Right ventricle myocardium inferior (tissue), 1 donor: Measurements from ENCODE around the gene SERBP1. TPM values are rescaled to one million over a fixed set of nuclear protein-coding genes. Genes with fewer than 3 reads are reported as not detected.

Experiments used
- ATAC-seq: fragments of 200-7000 bp; cut with Tn5 transposase; one replicate; pipeline ENCODE4 v1.9.1; 2020; ENCODE audit warnings: mild to moderate bottlenecking, moderate library complexity
- DNase-seq: peaks from one replicate; pipeline ENCODE4 v3.0.0; 2021; ENCODE audit errors: missing footprints
- intact Hi-C: fragments of 100-400 bp; cut with DNase I; formaldehyde crosslinking; loops from one replicate; pipeline ENCODE4 v1.11.0; 2022
- long read RNA-seq: library from polyadenylated mRNA; unstranded; transcript quantifications from one replicate; pipeline ENCODE4 v2.0.0, GENCODE V29; 2021
- total RNA-seq: library from RNA; stranded (reverse); fragmentation: NEBNext Ultra II Directional; extraction: Animal tissue kit (Norgen Biotek cat#: 25700); gene quantifications from one replicate; pipeline ENCODE4 v1.2.1, GENCODE V29; 2021
- donor health status: DM: no; HTN: yes; CAD: no; lungs with severe emphysema.

SERBP1 gene
- 123 TPM for total RNA-seq
- long read RNA-seq, full-length matches to known transcripts, result 91 of 98 reads
- long read RNA-seq, partial matches to known transcripts, result 3 of 98 reads
- long read RNA-seq, other reads (novel, unspliced or antisense), result 4 of 98 reads

GRCh38 chr1:67430358-67431155 is at the start of gene SERBP1:
Gene SERBP1 (minus strand): TSS chr1:67430402. CDS start chr1:67430300, 102 bp downstream.
- DNase-seq (peak; percentile 99), ATAC-seq (peak; percentile 99)
- intact Hi-C loops, result loop anchor here (2.0 to 10.0 kb wide), 3 partner anchors 30 to 506 kb away; partner anchors contain the start of genes DNAI4 and MIER1

DNA sequence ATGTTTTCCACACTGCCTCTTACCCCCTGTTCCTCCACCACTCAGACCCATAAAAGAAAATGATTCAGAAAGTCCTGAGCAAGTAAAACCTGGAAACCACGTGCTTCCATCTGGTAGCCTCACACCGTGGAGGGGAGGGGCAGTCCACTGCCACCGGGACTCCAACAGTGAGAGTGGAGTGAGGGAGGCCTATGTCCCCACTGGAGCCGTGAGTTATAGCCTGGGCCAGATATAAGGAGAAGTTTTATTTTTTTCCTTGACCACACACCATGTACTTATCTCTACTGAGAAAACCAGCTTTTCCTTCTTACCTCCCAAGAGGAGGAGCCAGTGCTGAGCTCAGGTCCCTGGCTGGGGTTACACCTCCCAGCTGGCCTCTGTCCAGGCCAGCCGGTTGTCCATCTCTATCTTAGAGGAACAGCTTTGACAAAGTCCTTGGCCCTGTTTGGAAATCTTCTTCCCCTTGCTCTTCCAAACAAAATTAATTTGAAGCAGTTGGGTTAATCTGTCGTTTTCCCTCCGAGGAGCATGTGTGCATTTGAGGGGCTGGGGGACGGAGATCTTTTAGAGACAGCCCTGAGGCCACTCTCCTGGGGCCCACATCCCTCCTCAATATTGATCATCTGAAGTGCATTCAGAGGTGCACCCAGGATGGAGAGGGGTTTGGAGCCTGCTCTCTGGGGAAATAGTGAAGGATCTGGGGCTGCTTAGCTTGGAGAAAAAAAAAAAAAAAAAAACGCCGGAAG is 49.1 kb upstream of the SERBP1 start:
- DNase-seq (no peak), ATAC-seq (peak; percentile 80)
- intact Hi-C loops, result no loop called here

- intact Hi-C loops, result no loop called here
- ATAC-seq (no peak), DNase-seq (no peak)
Observed at GRCh38 chr1:67476906-67477305, 46.7 kb upstream of the SERBP1 start.

DNA sequence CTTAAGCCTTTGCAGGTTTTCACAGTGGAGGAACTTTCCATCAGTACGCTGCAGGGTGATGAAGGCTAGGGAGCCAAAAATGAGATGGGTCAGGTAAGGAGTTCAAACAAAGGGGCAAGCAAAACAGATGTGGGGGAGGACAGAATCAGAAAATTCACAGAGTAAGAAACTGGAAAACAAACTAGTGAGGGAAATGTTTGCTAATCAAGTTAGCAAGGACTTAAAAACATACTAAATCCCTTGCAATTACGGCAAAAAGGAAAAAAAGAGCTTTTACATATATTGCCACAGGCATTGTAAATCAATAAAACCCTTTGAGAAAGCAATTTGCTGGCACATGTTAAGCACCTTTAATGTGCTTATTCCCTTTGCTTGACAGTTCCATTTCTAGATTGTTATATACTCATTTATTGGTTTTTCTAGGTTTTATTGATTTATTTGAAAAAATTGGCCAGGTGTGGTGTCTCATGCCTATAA is 45.8 kb upstream of the SERBP1 start:
- DNase-seq, result no peak
- no peak for ATAC-seq
- intact Hi-C loops, result no loop called here

- intact Hi-C loops, result no loop called here
- DNase-seq, result no peak
- no peak for ATAC-seq
Observed at GRCh38 chr1:67472056-67472455, 41.9 kb upstream of the SERBP1 start.

- ATAC-seq, result no peak
- no peak for DNase-seq
- intact Hi-C loops, result no loop called here
Observed at GRCh38 chr1:67469431-67469830, 39.2 kb upstream of the SERBP1 start.

- intact Hi-C loops, result no loop called here
- no peak for ATAC-seq
- no peak for DNase-seq
Observed at GRCh38 chr1:67468066-67468718, 38.0 kb upstream of the SERBP1 start.

GRCh38 chr1:67465375-67465774 is 35.2 kb upstream of the SERBP1 start:
- DNase-seq (no peak), ATAC-seq (no peak)
- intact Hi-C loops, result no loop called here

GRCh38 chr1:67464746-67465145 is 34.5 kb upstream of the SERBP1 start:
- DNase-seq, result no peak
- intact Hi-C loops, result no loop called here
- no peak for ATAC-seq

DNA sequence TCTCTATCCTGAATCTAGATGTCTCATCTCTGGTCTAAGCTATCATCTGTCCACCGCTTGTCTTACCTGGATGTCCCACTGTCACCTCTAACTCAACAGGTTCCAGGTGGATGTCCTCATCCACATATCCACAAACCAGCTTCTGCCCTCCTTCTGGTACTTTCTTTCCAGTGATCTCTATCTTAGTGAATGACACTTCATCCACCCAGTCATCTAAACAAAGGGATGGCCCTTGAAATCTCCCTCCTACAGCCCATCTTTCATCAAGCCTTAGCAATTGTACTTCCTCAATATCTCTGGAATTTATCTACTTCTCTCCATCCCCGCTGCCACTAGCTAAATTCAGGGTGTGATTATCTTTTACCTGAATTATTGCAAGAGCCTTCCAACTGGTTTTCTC is 33.9 kb upstream of the SERBP1 start:
- intact Hi-C loops, result no loop called here
- DNase-seq, result no peak
- no peak for ATAC-seq

GRCh38 chr1:67463298-67463955 is 33.2 kb upstream of the SERBP1 start:
- no peak for DNase-seq
- intact Hi-C loops, result no loop called here
- no peak for ATAC-seq

- intact Hi-C loops, result loop anchor here (2.0 kb wide), 1 partner anchor 30 kb away; the partner anchor contains the start of gene SERBP1
- DNase-seq (peak; percentile 66), ATAC-seq (peak; percentile 94)
Observed at GRCh38 chr1:67460676-67461500, 30.7 kb upstream of the SERBP1 start.

GRCh38 chr1:67459068-67459467 is 28.9 kb upstream of the SERBP1 start:
- intact Hi-C loops, result no loop called here
- ATAC-seq (no peak), DNase-seq (no peak)

DNA sequence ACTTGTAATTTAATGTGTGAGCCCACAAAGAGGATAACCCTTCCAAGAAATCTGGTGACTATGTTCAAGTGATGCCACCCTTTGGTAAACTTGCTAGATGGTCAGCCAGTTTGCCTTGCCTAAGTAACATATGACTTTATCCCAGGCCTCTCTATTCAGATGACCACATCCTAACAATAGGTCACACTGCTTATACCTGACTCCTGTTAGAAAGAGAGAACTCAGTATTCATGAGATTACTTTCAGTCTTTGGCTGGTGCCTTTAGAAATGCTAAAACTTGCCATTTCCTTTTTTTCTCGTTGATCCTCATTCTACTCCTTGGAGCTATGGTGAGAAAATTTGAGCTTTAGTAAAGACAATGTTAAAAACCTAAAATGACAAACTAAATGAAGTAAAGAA is 28.5 kb upstream of the SERBP1 start:
- ATAC-seq (no peak), DNase-seq (no peak)
- intact Hi-C loops, result no loop called here

GRCh38 chr1:67457247-67457646 is 27.0 kb upstream of the SERBP1 start:
- ATAC-seq (no peak), DNase-seq (no peak)
- intact Hi-C loops, result no loop called here

GRCh38 chr1:67451815-67452214 is 21.6 kb upstream of the SERBP1 start:
- no peak for DNase-seq
- intact Hi-C loops, result no loop called here
- no peak for ATAC-seq

DNA sequence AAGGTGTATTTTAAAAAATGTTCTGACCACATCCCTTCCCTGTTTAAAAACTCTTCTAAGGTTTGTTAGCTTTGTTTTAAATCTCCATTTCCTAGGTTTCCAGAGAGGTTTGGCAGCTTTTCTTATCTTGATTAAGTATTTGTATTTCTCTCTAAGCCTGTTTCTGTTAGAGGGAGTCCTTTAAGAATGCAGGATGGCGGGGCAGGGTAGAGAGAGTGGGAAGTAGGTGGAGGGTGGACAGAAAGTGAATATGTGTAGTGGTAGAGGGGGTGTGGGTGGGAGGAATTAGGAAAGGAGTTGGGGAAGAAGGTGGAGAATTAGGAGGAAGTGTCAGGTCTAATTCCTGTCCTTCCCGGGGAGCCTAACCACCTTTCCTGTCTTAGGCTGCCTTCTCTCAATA is 21.2 kb upstream of the SERBP1 start:
- no peak for ATAC-seq
- DNase-seq, result no peak
- intact Hi-C loops, result no loop called here

DNA sequence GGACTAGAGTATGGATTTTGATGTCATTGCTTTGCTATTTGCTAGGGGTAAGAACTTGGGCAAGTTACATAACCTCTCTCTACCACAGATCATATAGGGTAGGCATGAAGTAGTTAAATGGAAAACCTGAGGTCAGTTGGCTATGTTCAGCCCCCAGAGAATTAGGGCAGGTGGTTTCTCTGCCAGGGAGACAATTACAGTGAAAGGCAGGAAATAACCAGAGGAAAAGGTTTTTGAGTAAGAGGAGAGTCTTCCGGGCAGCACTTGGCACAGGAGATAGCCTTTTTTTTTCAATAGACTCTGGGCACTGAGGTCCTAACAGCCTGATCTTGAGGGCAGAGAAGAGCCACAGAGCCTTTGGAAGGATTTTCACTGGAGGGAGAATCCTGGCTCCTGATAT is 16.7 kb upstream of the SERBP1 start:
- intact Hi-C loops, result no loop called here
- no peak for DNase-seq
- ATAC-seq, result no peak
